Measurements from ENCODE around the gene PITPNC1. TPM values are rescaled to one million over a fixed set of nuclear protein-coding genes. Genes with fewer than 3 reads are reported as not detected.

Gene PITPNC1
- total and polyA plus RNA-seq, 2 donors (not counting 3 experiments of a cell fraction or from before 2014, with no cell fraction given) = 2.4 to 9.6 TPM

GRCh38 chr17:67569015-67569451 is 192.0 kb downstream of the PITPNC1 start:
- Histone ChIP-seq H3K4me1 (ENCODE audit: control insufficient read depth, extremely low read depth, insufficient read depth, low read length) (no peaks in the 10 kb centered on the region), H3K9me1 (replicated peaks; ENCODE audit: control insufficient read depth, extremely low read depth, insufficient read depth, low read length) (no peaks in the 10 kb centered on the region), H2AFZ (ENCODE audit: low read depth, low read length) (no peak overlapping the region), H4K20me1 (replicated peaks; ENCODE audit: control insufficient read depth, extremely low read depth, insufficient read depth, low read length) (no peaks in the 10 kb centered on the region), H3K27me3 (ENCODE audit: control insufficient read depth in 2 of 2, insufficient read depth in 2 of 2, low read length in 2 of 2) (no peaks in the 10 kb centered on the region), H3K27ac (ENCODE audit: insufficient read depth, low read depth, low read length) (no peak overlapping the region), H3K79me2 (ENCODE audit: control insufficient read depth, insufficient read depth, low read length) (no peaks in the 10 kb centered on the region), H3K9ac (replicated peaks; ENCODE audit: extremely low read depth, insufficient read depth, low read length) (no peak overlapping the region), H3K36me3 (ENCODE audit: control insufficient read depth in 2 of 2, extremely low read depth in 1 of 2, insufficient read depth in 2 of 2, low read length in 2 of 2) (no peaks in the 10 kb centered on the region), H3K4me2 (ENCODE audit: insufficient read depth, low read length) (no peak overlapping the region), H3K4me3 (replicated peaks in 1 of 3; ENCODE audit: insufficient read depth in 1 of 3, low read depth in 1 of 3, low read length in 3 of 3) (no peak overlapping the region), H3K9me3 (replicated peaks; ENCODE audit: control insufficient read depth, insufficient read depth, low read length) (no peaks in the 10 kb centered on the region)
- dilution Hi-C loops (cut with MboI; ENCODE audit: extremely low pct_ligation_motif_present, low sequenced_read_pairs) (no loop called here), intact Hi-C loops (cut with micrococcal nuclease) (no loop called here)
- DNase-seq (ENCODE audit: low read depth, low spot score) (no peak), FAIRE-seq (no peak)
- BruUV-seq (replicated peaks) = no TSS peak
- POLR2A ChIA-PET = no interaction called here
- TF ChIP-seq MAX (IDR thresholded peaks at IDR 0.05; ENCODE audit: insufficient read depth, insufficient read length) (no peak), FOS (IDR thresholded peaks at IDR 0.05; ENCODE audit: borderline replicate concordance, insufficient read depth, low read length) (no peak), MYC (IDR thresholded peaks at IDR 0.05; ENCODE audit: low read depth, low read length) (no peak), JUN (IDR thresholded peaks at IDR 0.05; ENCODE audit: borderline replicate concordance, insufficient read depth, insufficient read length, low read depth) (no peak), POLR2AphosphoS5 (IDR thresholded peaks at IDR 0.05; ENCODE audit: insufficient read depth, low read depth, low read length) (no peak), POLR2A (IDR thresholded peaks at IDR 0.05; ENCODE audit: low read depth, low read length) (no peak), GATA2 (IDR thresholded peaks at IDR 0.05; ENCODE audit: insufficient read depth, insufficient read length, low read depth, low read length) (no peak), EZH2 (IDR thresholded peaks at IDR 0.05; ENCODE audit: borderline replicate concordance, low read depth, low read length, severe bottlenecking) (no peak)
- TF ChIP-seq, protein P1, sequence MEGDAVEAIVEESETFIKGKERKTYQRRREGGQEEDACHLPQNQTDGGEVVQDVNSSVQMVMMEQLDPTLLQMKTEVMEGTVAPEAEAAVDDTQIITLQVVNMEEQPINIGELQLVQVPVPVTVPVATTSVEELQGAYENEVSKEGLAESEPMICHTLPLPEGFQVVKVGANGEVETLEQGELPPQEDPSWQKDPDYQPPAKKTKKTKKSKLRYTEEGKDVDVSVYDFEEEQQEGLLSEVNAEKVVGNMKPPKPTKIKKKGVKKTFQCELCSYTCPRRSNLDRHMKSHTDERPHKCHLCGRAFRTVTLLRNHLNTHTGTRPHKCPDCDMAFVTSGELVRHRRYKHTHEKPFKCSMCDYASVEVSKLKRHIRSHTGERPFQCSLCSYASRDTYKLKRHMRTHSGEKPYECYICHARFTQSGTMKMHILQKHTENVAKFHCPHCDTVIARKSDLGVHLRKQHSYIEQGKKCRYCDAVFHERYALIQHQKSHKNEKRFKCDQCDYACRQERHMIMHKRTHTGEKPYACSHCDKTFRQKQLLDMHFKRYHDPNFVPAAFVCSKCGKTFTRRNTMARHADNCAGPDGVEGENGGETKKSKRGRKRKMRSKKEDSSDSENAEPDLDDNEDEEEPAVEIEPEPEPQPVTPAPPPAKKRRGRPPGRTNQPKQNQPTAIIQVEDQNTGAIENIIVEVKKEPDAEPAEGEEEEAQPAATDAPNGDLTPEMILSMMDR (IDR thresholded peaks at IDR 0.05; ENCODE audit: extremely low read depth in 1 of 2, insufficient read depth in 1 of 2, low read depth in 1 of 2, low read length in 2 of 2) = no peak
- CTCF ChIA-PET = interaction anchor here (1.0 to 1.8 kb wide), 4 partner anchors 9 to 23 kb away, joined by 3 to 4 read pairs (median 3); no protein-coding TSS in a partner anchor

Data from endothelial cell of umbilical vein (primary cell).